ENCODE data around the gene ZBTB32.

GRCh38 chr19:35720163-35720524 is 15.8 kb downstream of the ZBTB32 start:
- TF ChIP-seq POLR2A (IDR thresholded peaks at IDR 0.05) (no peak), EP300 (IDR thresholded peaks at IDR 0.05) (no peak)
- TF ChIP-seq, protein P1, sequence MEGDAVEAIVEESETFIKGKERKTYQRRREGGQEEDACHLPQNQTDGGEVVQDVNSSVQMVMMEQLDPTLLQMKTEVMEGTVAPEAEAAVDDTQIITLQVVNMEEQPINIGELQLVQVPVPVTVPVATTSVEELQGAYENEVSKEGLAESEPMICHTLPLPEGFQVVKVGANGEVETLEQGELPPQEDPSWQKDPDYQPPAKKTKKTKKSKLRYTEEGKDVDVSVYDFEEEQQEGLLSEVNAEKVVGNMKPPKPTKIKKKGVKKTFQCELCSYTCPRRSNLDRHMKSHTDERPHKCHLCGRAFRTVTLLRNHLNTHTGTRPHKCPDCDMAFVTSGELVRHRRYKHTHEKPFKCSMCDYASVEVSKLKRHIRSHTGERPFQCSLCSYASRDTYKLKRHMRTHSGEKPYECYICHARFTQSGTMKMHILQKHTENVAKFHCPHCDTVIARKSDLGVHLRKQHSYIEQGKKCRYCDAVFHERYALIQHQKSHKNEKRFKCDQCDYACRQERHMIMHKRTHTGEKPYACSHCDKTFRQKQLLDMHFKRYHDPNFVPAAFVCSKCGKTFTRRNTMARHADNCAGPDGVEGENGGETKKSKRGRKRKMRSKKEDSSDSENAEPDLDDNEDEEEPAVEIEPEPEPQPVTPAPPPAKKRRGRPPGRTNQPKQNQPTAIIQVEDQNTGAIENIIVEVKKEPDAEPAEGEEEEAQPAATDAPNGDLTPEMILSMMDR (IDR thresholded peaks at IDR 0.05) = no peak

Data from upper lobe of left lung (tissue), 4 donors.